ENCODE results near the gene KCTD1.

Gene KCTD1

DNA sequence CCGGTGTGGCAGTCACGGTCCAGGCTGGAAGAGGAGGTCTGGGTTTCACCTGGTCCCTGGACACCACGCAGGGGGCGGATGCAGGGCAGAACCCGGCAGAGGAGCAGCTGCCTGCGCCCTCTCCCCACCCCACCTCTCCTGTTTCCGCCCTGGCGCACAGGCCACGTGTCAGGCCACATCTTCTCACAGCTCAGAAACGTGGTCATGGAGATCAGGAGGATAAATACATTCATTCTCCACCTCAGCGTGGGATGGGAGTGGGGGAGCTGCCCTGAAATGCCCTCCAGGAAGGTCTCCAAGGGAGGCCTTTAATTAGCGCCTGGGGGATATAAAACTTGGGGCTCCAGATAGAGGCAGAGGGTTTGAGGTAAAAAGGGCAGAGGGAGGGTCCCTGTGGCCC lies 142.0 kb downstream of the KCTD1 start:
- no peaks in the 10 kb centered on the region for H3K36me3 ChIP-seq (ENCODE audit: control insufficient read depth in 4 of 4, insufficient read depth in 4 of 4, low read length in 3 of 4)
- H3K9me3 ChIP-seq (ENCODE audit: control extremely low read depth in 1 of 5, control insufficient read depth in 4 of 5, insufficient read depth in 2 of 5, low read depth in 1 of 5, low read length in 4 of 5), result no peaks in the 10 kb centered on the region
- no peaks in the 10 kb centered on the region for H3K27me3 ChIP-seq (replicated peaks in 2 of 5; ENCODE audit: control insufficient read depth in 4 of 5, insufficient read depth in 5 of 5, low read length in 4 of 5)
- no peak overlapping the region for H3K4me3 ChIP-seq (ENCODE audit: control insufficient read depth in 1 of 7, extremely low read depth in 1 of 7, insufficient read depth in 4 of 7, low read depth in 2 of 7, low read length in 6 of 7)
- no peak overlapping the region for H3K27ac ChIP-seq (ENCODE audit: insufficient read depth in 1 of 2, low read depth in 1 of 2, low read length in 2 of 2, poor library complexity in 1 of 2, severe bottlenecking in 2 of 2)
- DNase-seq, result no peak
- H3K4me1 ChIP-seq (ENCODE audit: control extremely low read depth in 1 of 4, control insufficient read depth in 4 of 4, insufficient read depth in 4 of 4, low read length in 3 of 4), result no peaks in the 10 kb centered on the region
- ChIA-PET CTCF (interaction anchor here (1.5 to 1.6 kb wide), 3 partner anchors 23 to 212 kb away, joined by 3 read pairs; no protein-coding TSS in a partner anchor), POLR2A (no interaction called here)
- 89% methylated on average over 3 of the region's 12 CpGs for WGBS (ENCODE audit: insufficient coverage)

DNA sequence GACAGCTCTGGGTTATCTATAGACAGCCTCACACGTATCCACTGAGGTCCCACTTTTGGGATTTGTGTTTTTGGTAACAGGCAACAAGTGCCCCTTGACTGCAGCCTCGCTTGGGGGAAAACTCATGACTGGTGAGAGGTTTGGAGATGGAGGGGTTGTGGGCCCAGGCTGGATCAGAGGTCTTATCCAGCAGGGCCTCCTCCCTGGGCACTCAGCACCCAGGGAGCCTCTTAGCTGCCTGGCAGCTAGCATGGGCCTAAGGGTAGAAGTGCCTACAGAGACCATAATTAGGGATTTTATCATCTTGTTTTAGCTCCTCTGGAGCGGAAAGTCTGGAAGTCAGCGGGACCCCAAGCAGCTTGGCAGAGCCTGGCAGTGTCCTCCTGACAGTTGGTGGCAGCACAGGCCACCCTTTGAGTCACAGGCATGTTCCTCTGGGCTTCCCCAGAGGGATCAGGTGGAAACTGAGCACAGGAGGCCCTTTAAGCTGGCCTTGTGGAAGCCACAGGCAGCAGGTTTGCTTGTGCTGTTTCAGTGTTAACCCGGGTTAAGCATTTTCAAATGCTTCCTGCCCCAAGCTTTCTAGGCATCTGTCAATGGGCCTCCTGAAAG lies 143.1 kb downstream of the KCTD1 start:
- Histone ChIP-seq H3K9me3 (ENCODE audit: control extremely low read depth in 1 of 5, control insufficient read depth in 4 of 5, insufficient read depth in 2 of 5, low read depth in 1 of 5, low read length in 4 of 5) (no peaks in the 10 kb centered on the region), H3K27me3 (replicated peaks in 2 of 5; ENCODE audit: control insufficient read depth in 4 of 5, insufficient read depth in 5 of 5, low read length in 4 of 5) (no peaks in the 10 kb centered on the region), H3K4me1 (ENCODE audit: control extremely low read depth in 1 of 4, control insufficient read depth in 4 of 4, insufficient read depth in 4 of 4, low read length in 3 of 4) (no peaks in the 10 kb centered on the region), H3K27ac (ENCODE audit: insufficient read depth in 1 of 2, low read depth in 1 of 2, low read length in 2 of 2, poor library complexity in 1 of 2, severe bottlenecking in 2 of 2) (no peak overlapping the region), H3K4me3 (ENCODE audit: control insufficient read depth in 1 of 7, extremely low read depth in 1 of 7, insufficient read depth in 4 of 7, low read depth in 2 of 7, low read length in 6 of 7) (no peak overlapping the region), H3K36me3 (ENCODE audit: control insufficient read depth in 4 of 4, insufficient read depth in 4 of 4, low read length in 3 of 4) (no peaks in the 10 kb centered on the region)
- DNase-seq, result peak; percentile 4 to 28 (median 20)
- ChIA-PET CTCF (interaction anchor here (1.0 to 1.6 kb wide), 4 partner anchors 12 to 213 kb away, joined by 3 read pairs; no protein-coding TSS in a partner anchor), POLR2A (no interaction called here)
- 70% methylated on average over 4 of the region's 5 CpGs for WGBS (ENCODE audit: insufficient coverage)
